ENCODE measurements around the gene LASP1NB.

GRCh38 chr17:38894276-38894675 is 31.1 kb upstream of the LASP1NB start:
- TF ChIP-seq GATA2 (IDR thresholded peaks at IDR 0.05; ENCODE audit: low read depth, low read length) = no peak
- no peak for TF ChIP-seq GATA3 (IDR thresholded peaks at IDR 0.05; ENCODE audit: low read depth, low read length)
